GM21526 (cell line): ENCODE measurements around the gene OR2AE1.

Experiments
- ATAC-seq: cut with Tn5 transposase; IDR thresholded peaks from one replicate; pipeline ENCODE4 v1.9.1; 2021; ENCODE audit warnings: moderate library complexity; ENCODE audit not compliant: unreplicated experiment, low FRiP score

Gene OR2AE1

GRCh38 chr7:99860281-99861127, 16.3 kb downstream of the OR2AE1 start:
- ATAC-seq: no peak

- ATAC-seq: no peak
Measured at GRCh38 chr7:99855236-99855635, 21.6 kb downstream of the OR2AE1 start.

DNA sequence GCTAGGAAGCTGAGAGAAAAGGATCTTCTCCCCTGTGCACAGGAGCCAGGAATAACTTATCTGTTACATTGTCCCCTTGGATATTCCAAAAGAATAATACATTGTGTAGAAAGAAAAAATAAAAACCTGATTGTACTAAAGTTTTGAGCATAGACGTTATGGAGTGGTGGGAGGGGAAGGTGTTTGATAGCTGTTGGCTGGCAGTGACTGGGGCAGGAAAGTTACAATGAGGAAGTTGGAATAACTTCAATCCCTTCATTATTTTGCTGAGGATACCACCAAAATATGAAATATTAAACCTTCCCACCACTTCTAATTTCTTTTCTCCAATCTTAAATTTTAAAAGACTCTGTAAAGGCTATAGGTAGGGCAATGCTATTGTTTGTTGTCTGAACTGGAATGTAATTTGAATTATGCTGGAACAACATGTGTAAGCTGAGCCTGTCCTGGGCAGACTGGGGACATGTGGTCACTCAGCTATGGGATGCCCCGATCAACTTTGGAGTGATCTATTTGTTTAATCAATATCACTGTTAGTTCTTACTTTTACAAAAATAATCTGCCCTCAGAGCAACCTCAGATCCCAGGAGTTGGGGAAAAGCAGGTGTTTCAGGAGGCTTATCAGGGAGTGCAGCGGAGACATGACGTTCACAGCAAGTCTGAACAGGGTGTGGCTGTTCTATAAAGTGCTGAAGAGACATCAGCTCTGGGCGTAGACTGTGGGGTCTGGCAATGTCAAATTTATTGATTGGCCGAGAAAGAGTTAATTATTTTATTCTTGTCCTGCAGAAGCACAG, 28.2 kb downstream of the OR2AE1 start:
- ATAC-seq: no peak

DNA sequence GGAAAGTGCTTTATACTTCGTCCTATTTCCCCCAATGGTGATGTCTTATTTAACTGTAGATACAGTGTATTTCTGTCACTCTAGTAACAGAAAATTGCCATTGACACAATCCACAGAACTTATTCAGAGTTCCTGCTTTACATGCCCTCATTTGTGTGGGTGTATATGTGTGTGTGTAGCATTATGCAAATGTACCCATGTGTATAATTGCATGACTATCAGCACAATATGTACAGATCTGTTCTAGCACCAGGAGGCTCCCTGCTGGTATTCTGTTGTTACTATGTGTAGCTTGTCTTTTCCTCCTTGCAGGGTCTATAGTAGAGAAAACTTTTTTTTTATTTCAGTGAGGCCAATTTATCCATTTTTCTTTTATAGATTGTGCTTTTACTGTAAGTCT, 32.5 kb downstream of the OR2AE1 start:
- ATAC-seq: no peak

GRCh38 chr7:99843808-99844207, 33.0 kb downstream of the OR2AE1 start:
- no peak for ATAC-seq

DNA sequence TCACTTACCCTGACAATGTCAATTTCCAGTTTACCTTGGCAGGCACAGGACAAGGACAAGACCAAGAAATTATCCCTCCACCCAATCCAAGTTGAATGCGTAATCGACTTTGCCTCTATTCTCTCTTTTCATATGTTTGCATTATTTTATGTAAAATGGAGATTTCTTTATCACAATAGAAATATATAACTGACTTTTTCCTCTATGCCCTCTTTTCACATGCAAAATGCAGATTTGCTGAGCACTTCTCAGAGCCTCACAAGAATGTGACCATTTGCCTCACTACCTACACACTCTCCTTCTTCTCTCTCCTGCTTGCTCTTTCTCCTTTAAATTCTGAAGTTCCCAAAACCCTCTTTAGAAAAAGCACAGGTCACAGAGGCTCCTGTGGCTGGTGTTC, 33.9 kb downstream of the OR2AE1 start:
- ATAC-seq: no peak

DNA sequence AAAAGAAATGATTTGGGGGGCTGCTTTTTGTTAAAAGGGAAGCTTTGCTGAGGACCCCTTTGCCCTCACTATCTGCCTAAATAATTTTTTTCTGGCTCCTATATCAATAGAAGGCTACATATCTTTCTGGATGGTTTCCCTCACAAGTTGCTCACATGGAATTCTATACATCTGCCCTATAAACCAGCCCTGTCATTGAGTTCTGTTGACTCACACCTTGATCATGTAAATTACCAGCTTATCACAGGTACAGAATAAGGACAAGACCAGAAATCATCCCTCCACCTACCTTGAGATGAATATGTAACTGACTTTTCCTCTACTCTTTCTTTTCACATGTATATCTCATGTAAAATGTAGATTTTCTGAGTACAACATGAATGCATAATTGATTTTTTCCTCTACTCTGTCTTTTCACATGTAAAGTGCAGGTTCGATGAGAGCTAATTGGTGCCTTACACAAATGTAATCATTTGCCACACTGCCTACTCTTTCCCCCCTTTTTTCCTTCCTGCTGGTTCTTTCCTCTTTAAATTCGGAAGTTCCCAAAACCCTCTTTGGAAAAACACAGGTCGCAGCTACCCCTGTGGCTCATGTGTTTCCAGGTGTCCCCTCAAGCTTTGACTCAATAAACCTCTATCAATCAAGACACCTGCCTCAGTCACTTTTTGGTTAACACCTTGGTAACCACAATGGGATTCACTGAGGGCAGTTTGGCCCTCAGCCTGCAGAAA, 36.5 kb downstream of the OR2AE1 start:
- ATAC-seq: no peak

DNA sequence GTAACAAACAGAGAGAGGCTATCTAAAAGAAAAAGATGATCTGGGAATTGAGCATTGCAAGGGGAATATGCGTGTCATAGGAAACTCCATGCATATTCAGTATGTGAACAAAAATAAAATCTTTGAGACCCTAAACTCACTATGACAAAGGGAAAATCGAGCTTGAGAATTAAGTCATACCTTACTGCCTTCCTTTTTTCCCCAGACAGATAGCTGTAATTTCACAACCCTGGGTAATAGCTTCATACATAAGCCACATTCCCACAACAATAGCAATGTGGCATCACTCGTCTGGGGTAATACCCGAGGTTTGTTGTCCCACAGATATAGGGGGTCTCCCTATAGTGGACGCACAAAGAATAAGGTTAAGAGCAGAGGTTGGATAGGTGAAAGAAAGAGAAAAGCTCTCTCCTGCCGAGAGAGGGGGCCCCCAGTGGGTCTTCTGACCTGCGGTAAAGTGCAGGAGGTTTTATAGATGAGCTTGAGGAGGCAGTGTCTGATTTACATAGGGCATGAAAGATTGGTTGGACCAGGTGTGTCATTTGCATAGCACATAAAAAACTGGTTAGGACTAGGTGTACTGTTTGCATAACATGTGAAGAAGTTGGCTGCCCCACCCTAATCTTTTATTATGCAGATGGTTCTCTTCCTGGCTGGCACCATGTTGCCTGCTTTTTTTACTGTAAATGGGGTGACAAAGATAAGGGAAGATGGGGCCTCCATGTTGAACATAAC, 37.4 kb downstream of the OR2AE1 start:
- no peak for ATAC-seq

DNA sequence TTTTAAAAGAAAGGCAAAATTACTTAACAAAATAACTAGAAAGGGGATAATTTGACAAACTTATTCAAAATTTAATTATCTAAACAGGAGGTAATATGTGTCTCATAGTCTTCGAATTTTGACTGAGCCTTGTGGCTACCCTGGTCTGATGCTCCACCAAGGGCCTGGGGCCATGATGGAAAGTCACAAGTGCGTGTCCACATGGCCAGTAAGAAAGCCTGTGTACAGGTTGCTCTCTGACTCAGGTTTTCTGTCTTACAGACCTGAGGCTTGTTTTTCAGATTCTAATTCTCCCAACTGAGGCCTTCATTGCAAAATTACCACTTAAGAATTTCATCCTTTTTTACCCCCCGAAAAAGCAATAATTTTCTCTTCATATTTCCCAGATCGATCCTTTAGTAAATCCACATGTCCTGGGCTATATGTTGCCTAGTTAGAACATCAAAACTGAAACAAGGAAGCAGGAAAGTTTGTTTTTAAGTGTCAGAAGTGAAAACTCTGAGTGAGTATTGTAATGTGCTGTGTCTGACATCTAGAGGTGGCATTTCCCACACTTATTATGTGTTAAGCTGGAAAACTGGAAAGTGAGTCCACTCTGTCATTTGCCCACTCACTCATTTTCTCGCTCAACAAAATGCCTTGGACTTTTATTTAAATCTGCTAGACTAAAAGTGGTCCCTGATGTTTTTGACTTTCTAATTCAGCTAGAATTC, 39.0 kb downstream of the OR2AE1 start:
- no peak for ATAC-seq

GRCh38 chr7:99835189-99835588, 41.6 kb downstream of the OR2AE1 start:
- ATAC-seq: no peak

DNA sequence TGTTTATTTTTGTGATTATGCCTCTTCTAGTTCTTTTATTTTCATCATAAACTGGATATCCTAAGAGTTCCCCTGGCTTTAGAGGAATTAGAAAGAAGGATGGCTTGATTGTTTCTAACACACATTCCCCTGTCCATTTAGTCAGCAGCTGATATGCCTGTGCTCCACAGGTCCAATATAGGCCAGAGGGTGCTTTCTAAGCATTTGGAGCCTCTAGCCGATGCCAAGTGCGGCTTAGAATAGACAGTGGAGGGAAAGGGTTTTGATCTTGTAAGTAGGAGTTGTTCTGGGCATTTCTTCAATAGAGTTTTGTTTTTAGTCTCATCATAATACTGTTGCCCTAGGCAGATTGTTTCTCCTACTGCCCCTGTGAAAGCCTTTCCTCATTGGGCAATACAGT, 42.5 kb downstream of the OR2AE1 start:
- no peak for ATAC-seq

GRCh38 chr7:99833289-99833877, 43.5 kb downstream of the OR2AE1 start:
- no peak for ATAC-seq

- no peak for ATAC-seq
Measured at GRCh38 chr7:99831595-99831994, 45.2 kb downstream of the OR2AE1 start.

GRCh38 chr7:99829524-99830160, 47.2 kb downstream of the OR2AE1 start:
- no peak for ATAC-seq

GRCh38 chr7:99828811-99829210, 48.0 kb downstream of the OR2AE1 start:
- no peak for ATAC-seq

GRCh38 chr7:99827040-99827778, 49.6 kb downstream of the OR2AE1 start:
- no peak for ATAC-seq
